Gastroesophageal sphincter (tissue), 3 donors: ENCODE data around the gene CFAP107.

Experiments
- EP300 ChIP-seq: sonication (generic); formaldehyde crosslinking; IDR thresholded peaks from one replicate; pipeline ENCODE4 v1.6.1; 2017; ENCODE audit warnings: antibody characterized with exemption, mild to moderate bottlenecking
- POLR2A ChIP-seq, 2 donors: fragments of 450-650 bp; IDR thresholded peaks; one replicate each; pipeline ENCODE4 v1.6.1; 2017; ENCODE audit warnings: antibody characterized with exemption in 2 of 2, mild to moderate bottlenecking in 2 of 2, moderate library complexity in 1 of 2
- POLR2AphosphoS5 ChIP-seq: sonication (generic); formaldehyde crosslinking; IDR thresholded peaks from one replicate; pipeline ENCODE4 v1.6.1; 2017; ENCODE audit warnings: antibody characterized with exemption
- TF ChIP-seq, protein P1 (sequence below), 4 experiments: fragments of 200-600 bp in 2 of 4; fragments of 450-650 bp in 2 of 4; sonication (generic) in 1 of 4; IDR thresholded peaks; one replicate each; pipeline ENCODE4 v1.5.1; 2017 to 2019; ENCODE audit warnings: antibody characterized with exemption in 4 of 4, mild to moderate bottlenecking in 2 of 4, moderate library complexity in 2 of 4

DNA sequence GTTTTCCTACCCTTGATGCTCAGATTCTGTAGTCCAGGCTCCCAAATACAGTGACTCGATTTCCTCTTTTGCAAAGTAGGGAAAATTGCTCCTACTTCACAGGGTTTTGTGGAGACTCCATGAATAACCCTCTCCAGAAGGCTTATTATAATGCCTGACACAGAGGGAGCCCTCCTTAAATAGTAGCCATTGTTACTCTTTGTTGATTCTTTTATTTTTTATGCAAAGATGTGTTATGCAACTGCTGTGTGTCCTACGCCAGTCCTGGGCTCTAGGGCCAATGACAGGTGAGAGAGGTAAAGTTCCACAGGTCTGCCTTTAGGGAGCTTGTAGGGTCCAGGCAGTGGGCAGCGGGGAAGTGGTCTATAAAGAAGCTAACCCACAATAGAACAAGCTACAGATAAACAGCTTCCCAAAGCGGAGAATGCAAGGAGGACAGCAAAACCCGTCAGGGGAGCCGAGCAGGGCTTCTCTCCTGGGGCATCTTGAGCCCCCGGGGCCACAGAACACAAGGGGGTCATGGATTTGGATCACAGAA is 28.6 kb upstream of the CFAP107 start:
- TF ChIP-seq POLR2AphosphoS5 (no peak), POLR2A (IDR thresholded peaks at IDR 0.05) (no peak), EP300 (no peak)
- TF ChIP-seq, protein P1, sequence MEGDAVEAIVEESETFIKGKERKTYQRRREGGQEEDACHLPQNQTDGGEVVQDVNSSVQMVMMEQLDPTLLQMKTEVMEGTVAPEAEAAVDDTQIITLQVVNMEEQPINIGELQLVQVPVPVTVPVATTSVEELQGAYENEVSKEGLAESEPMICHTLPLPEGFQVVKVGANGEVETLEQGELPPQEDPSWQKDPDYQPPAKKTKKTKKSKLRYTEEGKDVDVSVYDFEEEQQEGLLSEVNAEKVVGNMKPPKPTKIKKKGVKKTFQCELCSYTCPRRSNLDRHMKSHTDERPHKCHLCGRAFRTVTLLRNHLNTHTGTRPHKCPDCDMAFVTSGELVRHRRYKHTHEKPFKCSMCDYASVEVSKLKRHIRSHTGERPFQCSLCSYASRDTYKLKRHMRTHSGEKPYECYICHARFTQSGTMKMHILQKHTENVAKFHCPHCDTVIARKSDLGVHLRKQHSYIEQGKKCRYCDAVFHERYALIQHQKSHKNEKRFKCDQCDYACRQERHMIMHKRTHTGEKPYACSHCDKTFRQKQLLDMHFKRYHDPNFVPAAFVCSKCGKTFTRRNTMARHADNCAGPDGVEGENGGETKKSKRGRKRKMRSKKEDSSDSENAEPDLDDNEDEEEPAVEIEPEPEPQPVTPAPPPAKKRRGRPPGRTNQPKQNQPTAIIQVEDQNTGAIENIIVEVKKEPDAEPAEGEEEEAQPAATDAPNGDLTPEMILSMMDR (IDR thresholded peaks at IDR 0.05), result no peak
